OCI-LY3 (cell line): ENCODE measurements around the gene AOX1.

Source experiments
- H2AFZ ChIP-seq: fragments of 200-600, 300-600 bp; shearing (Covaris generic); 2 replicates; pipeline ENCODE4 v1.6.0; 2014; ENCODE audit warnings: antibody characterized with exemption, low read depth, low read length
- H3K27ac ChIP-seq: fragments of 200-600, 300-600 bp; sonication (generic); 2 replicates; pipeline ENCODE4 v1.5.1; 2014; ENCODE audit warnings: mild to moderate bottlenecking, low read length, moderate library complexity, mixed read lengths
- H3K27me3 ChIP-seq: fragments of 200-600, 300-600 bp; sonication (generic); 2 replicates; pipeline ENCODE4 v1.6.1; 2014; ENCODE audit warnings: low read depth, low read length, mixed read lengths
- H3K36me3 ChIP-seq: fragments of 200-600, 300-600 bp; sonication (generic); replicated peaks from 2 replicates; pipeline ENCODE3; 2014; ENCODE audit warnings: low read depth, low read length, mixed read lengths
- H3K4me1 ChIP-seq: fragments of 300-600, 200-600 bp; sonication (generic); 2 replicates; pipeline ENCODE4 v1.6.1; 2014; ENCODE audit warnings: low read length, mixed read lengths
- H3K4me2 ChIP-seq: fragments of 200-600, 300-600 bp; sonication (generic); 2 replicates; pipeline ENCODE4 v1.6.1; 2014; ENCODE audit warnings: low read length, mixed read lengths
- H3K4me3 ChIP-seq: fragments of 300-600, 200-600 bp; sonication (generic); 2 replicates; pipeline ENCODE4 v1.5.1; 2014; ENCODE audit warnings: antibody characterized with exemption, mild to moderate bottlenecking, low read length, moderate library complexity
- H3K79me2 ChIP-seq: fragments of 300-600, 200-600 bp; shearing (Covaris generic); 2 replicates; pipeline ENCODE4 v1.6.1; 2014; ENCODE audit warnings: mild to moderate bottlenecking, low read length, mixed read lengths
- H3K9ac ChIP-seq: fragments of 300-600, 200-600 bp; shearing (Covaris generic); 2 replicates; pipeline ENCODE4 v1.6.0; 2014; ENCODE audit warnings: mild to moderate bottlenecking, low read length, moderate library complexity
- H3K9me3 ChIP-seq: fragments of 200-600, 300-600 bp; shearing (Covaris generic); 2 replicates; pipeline ENCODE4 v1.6.1; 2014; ENCODE audit warnings: low read length, mixed read lengths; ENCODE audit not compliant: insufficient read depth
- H4K20me1 ChIP-seq: fragments of 200-600, 300-600 bp; sonication (generic); 2 replicates; pipeline ENCODE4 v1.6.1; 2016; ENCODE audit warnings: low read length, mixed read lengths; ENCODE audit not compliant: insufficient read depth
- CTCF ChIP-seq: fragments of 200-600, 300-600 bp; sonication (generic); IDR thresholded peaks from 2 replicates; pipeline ENCODE4 v1.5.1; 2014; ENCODE audit warnings: antibody characterized with exemption, low read length, low read depth
- EZH2phosphoT487 ChIP-seq: fragments of 200-600 bp; shearing (Covaris generic); IDR thresholded peaks from 2 replicates; pipeline ENCODE4 v1.6.1; 2018; ENCODE audit warnings: antibody characterized with exemption, mixed run types, low read depth

Gene AOX1

GRCh38 chr2:200567932-200568331 lies 17.9 kb upstream of the AOX1 start:
- H3K9me3 ChIP-seq, result no peaks in the 10 kb centered on the region
- H3K27ac ChIP-seq, result no peak overlapping the region
- no peak overlapping the region for H3K4me2 ChIP-seq
- H3K79me2 ChIP-seq, result no peaks in the 10 kb centered on the region
- H4K20me1 ChIP-seq, result no peaks in the 10 kb centered on the region
- no peaks in the 10 kb centered on the region for H3K4me1 ChIP-seq
- no peak overlapping the region for H3K9ac ChIP-seq
- H2AFZ ChIP-seq, result no peak overlapping the region
- H3K36me3 ChIP-seq, result peaks cover 15% of the 10 kb centered on the region
- TF ChIP-seq EZH2phosphoT487, result no peak
- TF ChIP-seq CTCF, result no peak
- no peaks in the 10 kb centered on the region for H3K27me3 ChIP-seq
- H3K4me3 ChIP-seq, result no peak overlapping the region

- Histone ChIP-seq H3K36me3 (peaks cover 17% of the 10 kb centered on the region), H3K9ac (no peak overlapping the region), H3K9me3 (no peaks in the 10 kb centered on the region), H3K27ac (no peak overlapping the region), H3K4me3 (no peak overlapping the region), H3K4me2 (no peak overlapping the region), H3K4me1 (no peaks in the 10 kb centered on the region), H3K79me2 (no peaks in the 10 kb centered on the region), H4K20me1 (no peaks in the 10 kb centered on the region), H3K27me3 (no peaks in the 10 kb centered on the region), H2AFZ (no peak overlapping the region)
- TF ChIP-seq EZH2phosphoT487, result no peak
- TF ChIP-seq CTCF, result peak; percentile 48
Measured at GRCh38 chr2:200575957-200576356, 9.9 kb upstream of the AOX1 start.

GRCh38 chr2:200577027-200577426 lies 8.8 kb upstream of the AOX1 start:
- TF ChIP-seq CTCF (no peak), EZH2phosphoT487 (no peak)
- H3K9ac ChIP-seq, result no peak overlapping the region
- no peak overlapping the region for H3K4me2 ChIP-seq
- peaks cover 11% of the 10 kb centered on the region for H3K36me3 ChIP-seq
- H3K79me2 ChIP-seq, result no peaks in the 10 kb centered on the region
- no peak overlapping the region for H3K27ac ChIP-seq
- no peak overlapping the region for H3K4me3 ChIP-seq
- H4K20me1 ChIP-seq, result no peaks in the 10 kb centered on the region
- no peaks in the 10 kb centered on the region for H3K4me1 ChIP-seq
- no peak overlapping the region for H2AFZ ChIP-seq
- no peaks in the 10 kb centered on the region for H3K27me3 ChIP-seq
- H3K9me3 ChIP-seq, result no peaks in the 10 kb centered on the region

GRCh38 chr2:200578778-200579177 lies 7.0 kb upstream of the AOX1 start:
- no peaks in the 10 kb centered on the region for H3K79me2 ChIP-seq
- no peaks in the 10 kb centered on the region for H3K27me3 ChIP-seq
- no peak for TF ChIP-seq EZH2phosphoT487
- peak; percentile 65 for TF ChIP-seq CTCF
- H3K4me3 ChIP-seq, result no peak overlapping the region
- H3K9ac ChIP-seq, result no peak overlapping the region
- no peaks in the 10 kb centered on the region for H3K4me1 ChIP-seq
- no peaks in the 10 kb centered on the region for H4K20me1 ChIP-seq
- H3K36me3 ChIP-seq, result peaks cover 11% of the 10 kb centered on the region
- H3K4me2 ChIP-seq, result 0 out of 2 replicates have a peak overlapping the region, but pooled peaks have one; percentile 6
- H3K9me3 ChIP-seq, result no peaks in the 10 kb centered on the region
- no peak overlapping the region for H3K27ac ChIP-seq
- H2AFZ ChIP-seq, result peak overlapping the region; percentile 77
